PFSK-1 (cell line): ENCODE measurements around the gene CLEC3B.
A peak's percentile ranks its signal among the peaks of the same experiment; 100 is the strongest.

Source experiments
- FOXP2 ChIP-seq: optimal IDR thresholded peaks from 2 replicates; pipeline ENCODE3; 2011; ENCODE audit warnings: borderline replicate concordance, control low read depth, inconsistent platforms; ENCODE audit not compliant: insufficient read depth; ENCODE audit errors: extremely low read length, extremely low read depth
- POLR2AphosphoS5 ChIP-seq: IDR thresholded peaks from 2 replicates; pipeline ENCODE4 v1.6.1; 2012; ENCODE audit warnings: low read depth, mild to moderate bottlenecking, control low read depth, low read length, moderate library complexity
- REST ChIP-seq, 2 experiments: IDR thresholded peaks; 2 replicates each; pipeline versions ENCODE4 v1.6.1 to v1.8.0; 2011 to 2012; ENCODE audit warnings: low read depth in 2 of 2, low read length in 2 of 2, control low read depth in 1 of 2, inconsistent platforms in 1 of 2, mild to moderate bottlenecking in 1 of 2, moderate library complexity in 1 of 2; ENCODE audit not compliant: insufficient read depth in 1 of 2
- SIN3A ChIP-seq: IDR thresholded peaks from 2 replicates; pipeline ENCODE4 v1.6.1; 2012; ENCODE audit warnings: mild to moderate bottlenecking, low read length, moderate library complexity, borderline replicate concordance; ENCODE audit not compliant: insufficient read depth
- TAF1 ChIP-seq: IDR thresholded peaks from 2 replicates; pipeline ENCODE4 v1.6.1; 2012; ENCODE audit warnings: low read length, control low read depth, borderline replicate concordance; ENCODE audit not compliant: insufficient read depth

The CLEC3B gene

GRCh38 chr3:44991326-44991725, 34.8 kb upstream of the CLEC3B start:
- no peak for TF ChIP-seq TAF1
- TF ChIP-seq SIN3A: no peak
- TF ChIP-seq POLR2AphosphoS5: no peak
- TF ChIP-seq FOXP2: no peak
- TF ChIP-seq REST (IDR thresholded peaks at IDR 0.05; ENCODE audit: insufficient read depth in 1 of 2, low read depth in 2 of 2, low read length in 2 of 2): no peak

- no peak for TF ChIP-seq POLR2AphosphoS5
- no peak for TF ChIP-seq REST (IDR thresholded peaks at IDR 0.05; ENCODE audit: insufficient read depth in 1 of 2, low read depth in 2 of 2, low read length in 2 of 2)
- TF ChIP-seq TAF1: no peak
- no peak for TF ChIP-seq FOXP2
- TF ChIP-seq SIN3A: no peak
These were observed 33.3 kb upstream of the CLEC3B start for GRCh38 chr3:44992555-44993470.

GRCh38 chr3:44993471-44994205, 32.5 kb upstream of the CLEC3B start:
- no peak for TF ChIP-seq REST (IDR thresholded peaks at IDR 0.05; ENCODE audit: insufficient read depth in 1 of 2, low read depth in 2 of 2, low read length in 2 of 2)
- no peak for TF ChIP-seq SIN3A
- no peak for TF ChIP-seq TAF1
- no peak for TF ChIP-seq POLR2AphosphoS5
- no peak for TF ChIP-seq FOXP2

- 0 out of 2 replicates have a peak, but pooled peaks have one; percentile 8 for TF ChIP-seq SIN3A
- no peak for TF ChIP-seq FOXP2
- no peak for TF ChIP-seq POLR2AphosphoS5
- TF ChIP-seq TAF1: no peak
- TF ChIP-seq REST (IDR thresholded peaks at IDR 0.05; ENCODE audit: insufficient read depth in 1 of 2, low read depth in 2 of 2, low read length in 2 of 2): no peak
These were observed 30.8 kb upstream of the CLEC3B start for GRCh38 chr3:44995142-44995770.
